Lung (tissue), 12 donors: ENCODE results near the gene GNPNAT1. TPM values are rescaled to one million over a fixed set of nuclear protein-coding genes. Genes with fewer than 3 reads are reported as not detected.
A peak's percentile ranks its signal among the peaks of the same experiment; 100 is the strongest.

Experiments used
- ATAC-seq: fragments of 200-7000 bp; cut with Tn5 transposase; one replicate; pipeline ENCODE4 v1.9.1; 2020; ENCODE audit warnings: moderate number of reproducible peaks; ENCODE audit not compliant: insufficient read depth, low FRiP score
- DNase-seq, 3 donors: peaks; one replicate each; pipeline ENCODE4 v3.0.0-alpha.2; 2013 to 2017
- H3K27ac ChIP-seq, 2 donors: one replicate each; pipeline ENCODE4 v1.5.1; 2013; ENCODE audit warnings: mild to moderate bottlenecking in 2 of 2, moderate library complexity in 2 of 2, control low read depth in 1 of 2, inconsistent platforms in 1 of 2, low read depth in 1 of 2, low read length in 1 of 2
- H3K27me3 ChIP-seq, 3 donors: one replicate each; pipeline ENCODE4 v1.5.1; 2013; ENCODE audit warnings: low read length in 2 of 3; ENCODE audit not compliant: control insufficient read depth in 3 of 3, insufficient read depth in 3 of 3
- H3K36me3 ChIP-seq, 4 donors: one replicate each; pipeline ENCODE4 v1.5.1; 2013; ENCODE audit warnings: low read length in 4 of 4, mild to moderate bottlenecking in 1 of 4, moderate library complexity in 1 of 4; ENCODE audit not compliant: control insufficient read depth in 4 of 4, insufficient read depth in 4 of 4
- H3K4me1 ChIP-seq, 5 donors: one replicate each; pipeline ENCODE4 v1.5.1; 2013; ENCODE audit warnings: low read length in 5 of 5, mild to moderate bottlenecking in 2 of 5, moderate library complexity in 1 of 5; ENCODE audit not compliant: control insufficient read depth in 5 of 5, insufficient read depth in 5 of 5
- H3K4me3 ChIP-seq: one replicate; pipeline ENCODE4 v1.5.1; 2013; ENCODE audit warnings: mild to moderate bottlenecking, control low read depth, moderate library complexity
- H3K9ac ChIP-seq, 2 donors: one replicate each; pipeline ENCODE4 v1.5.1; 2013; ENCODE audit warnings: low read length in 2 of 2, control low read depth in 1 of 2; ENCODE audit not compliant: insufficient read depth in 1 of 2
- H3K9me3 ChIP-seq, 4 donors: one replicate each; pipeline ENCODE4 v1.5.1; 2013; ENCODE audit warnings: low read length in 3 of 4, mild to moderate bottlenecking in 1 of 4, moderate library complexity in 1 of 4; ENCODE audit not compliant: control insufficient read depth in 4 of 4, insufficient read depth in 3 of 4
- WGBS, 2 donors: extraction: QIAGEN DNeasy Blood & Tissue Kit; methylation state at CpG; one replicate each; pipeline ENCODE4 v1.1.7; 2013; 5-methylcytosine and 5-hydroxymethylcytosine counted together
- polyA plus RNA-seq, 2 donors: library from polyadenylated mRNA; stranded (reverse); fragments of 200-250 nt; gene quantifications; one replicate each; pipeline ENCODE4 v1.2.1, GENCODE V29; 2013
- total RNA-seq, 2 donors: library from RNA; depleted of rRNA in 1 of 2; stranded (reverse); fragments of >200 nt in 1 of 2; gene quantifications; one replicate each; pipeline ENCODE4 v1.2.1, GENCODE V29; 2014 to 2021
- TF ChIP-seq, protein P1 (sequence below): IDR thresholded peaks from 2 replicates; pipeline ENCODE4 v1.5.1; 2012; ENCODE audit warnings: mild to moderate bottlenecking; ENCODE audit errors: control extremely low read depth, extremely low read depth
- donor health status: control.
- donor health status: control.
- donor health status: Bipolar disorder and iron deficiency.
- donor health status: healthy.
- donor health status: DM: yes; HTN: yes; CAD: no.

GNPNAT1 gene
- total and polyA plus RNA-seq, 4 donors: 7.2 to 18.3 (median 12.3) TPM

DNA sequence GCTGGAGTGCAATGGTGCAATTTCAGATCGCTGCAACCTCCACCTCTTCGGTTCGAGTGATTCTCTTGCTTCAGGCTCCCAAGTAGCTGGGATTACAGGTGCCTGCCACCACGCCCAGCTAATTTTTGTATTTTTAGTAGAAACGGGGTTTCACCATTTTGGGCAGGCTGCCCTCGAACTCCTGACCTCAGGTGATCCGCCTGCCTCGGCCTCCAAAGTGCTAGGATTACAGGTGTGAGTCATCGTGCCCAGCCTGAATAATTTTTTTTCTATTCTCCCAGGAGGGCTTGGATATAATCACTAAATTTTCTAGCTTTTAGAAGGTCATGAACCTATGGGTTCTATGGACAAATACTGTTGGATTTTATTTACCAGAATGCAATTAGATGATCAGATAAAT lies 44.7 kb upstream of the GNPNAT1 start:
- DNase-seq: no peak
- TF ChIP-seq, protein P1, sequence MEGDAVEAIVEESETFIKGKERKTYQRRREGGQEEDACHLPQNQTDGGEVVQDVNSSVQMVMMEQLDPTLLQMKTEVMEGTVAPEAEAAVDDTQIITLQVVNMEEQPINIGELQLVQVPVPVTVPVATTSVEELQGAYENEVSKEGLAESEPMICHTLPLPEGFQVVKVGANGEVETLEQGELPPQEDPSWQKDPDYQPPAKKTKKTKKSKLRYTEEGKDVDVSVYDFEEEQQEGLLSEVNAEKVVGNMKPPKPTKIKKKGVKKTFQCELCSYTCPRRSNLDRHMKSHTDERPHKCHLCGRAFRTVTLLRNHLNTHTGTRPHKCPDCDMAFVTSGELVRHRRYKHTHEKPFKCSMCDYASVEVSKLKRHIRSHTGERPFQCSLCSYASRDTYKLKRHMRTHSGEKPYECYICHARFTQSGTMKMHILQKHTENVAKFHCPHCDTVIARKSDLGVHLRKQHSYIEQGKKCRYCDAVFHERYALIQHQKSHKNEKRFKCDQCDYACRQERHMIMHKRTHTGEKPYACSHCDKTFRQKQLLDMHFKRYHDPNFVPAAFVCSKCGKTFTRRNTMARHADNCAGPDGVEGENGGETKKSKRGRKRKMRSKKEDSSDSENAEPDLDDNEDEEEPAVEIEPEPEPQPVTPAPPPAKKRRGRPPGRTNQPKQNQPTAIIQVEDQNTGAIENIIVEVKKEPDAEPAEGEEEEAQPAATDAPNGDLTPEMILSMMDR: no peak
- Histone ChIP-seq H3K4me1 (peaks cover 0 to 7% (median 0%) of the 10 kb centered on the region in 5 donors), H3K36me3 (no peaks in the 10 kb centered on the region), H3K27ac (no peak overlapping the region), H3K27me3 (no peaks in the 10 kb centered on the region), H3K9ac (no peak overlapping the region), H3K4me3 (no peak overlapping the region), H3K9me3 (no peaks in the 10 kb centered on the region)
- ATAC-seq: no peak
- 95% methylated on average over 9 of the region's 9 CpGs for WGBS, 2 donors

- ATAC-seq: peak; percentile 67
- Histone ChIP-seq H3K27ac (no peak overlapping the region), H3K36me3 (no peaks in the 10 kb centered on the region), H3K4me3 (no peak overlapping the region), H3K9me3 (no peaks in the 10 kb centered on the region), H3K27me3 (no peaks in the 10 kb centered on the region), H3K4me1 (peaks cover 0 to 4% (median 0%) of the 10 kb centered on the region in 5 donors), H3K9ac (no peak overlapping the region)
- WGBS, 2 donors: 82 to 92% methylated on average over 12 of the region's 12 CpGs
- TF ChIP-seq, protein P1: no peak
- no peak for DNase-seq
Measured at GRCh38 chr14:52835122-52835903, 43.9 kb upstream of the GNPNAT1 start.

DNA sequence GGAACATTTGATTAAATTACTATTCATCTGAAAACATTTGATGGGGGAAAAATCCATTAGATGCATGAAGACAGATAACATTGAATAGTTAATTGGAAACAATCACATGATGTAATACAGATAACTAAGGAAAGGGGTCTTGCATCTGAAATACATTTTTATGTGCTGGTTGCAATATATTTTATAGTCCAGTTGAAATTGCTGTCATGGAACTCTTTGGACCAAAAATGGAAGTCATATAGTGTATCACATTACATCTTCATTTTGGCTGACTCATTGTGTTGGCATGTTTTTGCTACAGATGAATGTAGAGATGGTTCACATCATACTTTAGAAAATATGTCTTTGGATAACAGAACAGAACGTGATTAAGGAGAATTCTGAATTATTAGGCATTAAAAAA lies 43.0 kb upstream of the GNPNAT1 start:
- TF ChIP-seq, protein P1: no peak
- no peaks in the 10 kb centered on the region for H3K36me3 ChIP-seq
- H3K9ac ChIP-seq: no peak overlapping the region
- DNase-seq (no peak), ATAC-seq (no peak)
- H3K27me3 ChIP-seq: no peaks in the 10 kb centered on the region
- H3K4me3 ChIP-seq: no peak overlapping the region
- 62 to 88% methylated on average over 1 of the region's 1 CpG for WGBS, 2 donors
- H3K4me1 ChIP-seq: peaks cover 0 to 4% (median 0%) of the 10 kb centered on the region in 5 donors
- no peaks in the 10 kb centered on the region for H3K9me3 ChIP-seq
- no peak overlapping the region for H3K27ac ChIP-seq
